H1 (cell line): ENCODE results near the gene BABAM1. TPM values are rescaled to one million over a fixed set of nuclear protein-coding genes. Genes with fewer than 3 reads are reported as not detected.

ENCODE experiments used
- CTCF ChIA-PET: fragments of 300-600 bp; sonication (Branson Sonifier 250); formaldehyde crosslinking; loops from one replicate; lab custom pipeline; 2021; ENCODE audit not compliant: partially characterized antibody; lab: Charles Lee
- POLR2A ChIA-PET: fragments of 300-600 bp; sonication (Branson Sonifier 250); formaldehyde crosslinking; loops from one replicate; lab custom pipeline; 2021; ENCODE audit warnings: inconsistent platforms; ENCODE audit not compliant: partially characterized antibody; lab: Charles Lee
- DNase-seq, 2 experiments: peaks; one replicate each; pipeline versions ENCODE4 v3.0.0 to v3.0.0-alpha.2; 2010 to 2022; ENCODE audit warnings: low spot score in 2 of 2, low read depth in 1 of 2, mixed read lengths in 1 of 2
- FAIRE-seq: peaks from 2 replicates; lab custom pipeline; 2011; peaks lifted over from hg19 to GRCh38; lab: Jason Lieb, UNC
- H2AFZ ChIP-seq: 2 replicates; pipeline ENCODE4 v1.8.1; 2012; ENCODE audit warnings: low read length, inconsistent platforms
- H2AK5ac ChIP-seq: 2 replicates; pipeline ENCODE4 v1.6.1; 2013; ENCODE audit warnings: low read depth, low read length
- H2BK120ac ChIP-seq: replicated peaks from 2 replicates; pipeline ENCODE3; 2013; ENCODE audit warnings: low read depth, low read length, inconsistent platforms
- H2BK12ac ChIP-seq: 2 replicates; pipeline ENCODE4 v1.6.1; 2013; ENCODE audit warnings: low read depth, low read length
- H2BK15ac ChIP-seq: 2 replicates; pipeline ENCODE4 v1.6.1; 2013; ENCODE audit warnings: low read length
- H2BK20ac ChIP-seq: 2 replicates; pipeline ENCODE4 v1.6.1; 2013; ENCODE audit warnings: low read length
- H2BK5ac ChIP-seq: 2 replicates; pipeline ENCODE4 v1.6.1; 2013; ENCODE audit warnings: low read depth, low read length
- H3K14ac ChIP-seq: 2 replicates; pipeline ENCODE4 v1.6.1; 2013; ENCODE audit warnings: inconsistent platforms; ENCODE audit not compliant: insufficient read length
- H3K18ac ChIP-seq: 2 replicates; pipeline ENCODE4 v1.6.1; 2013; ENCODE audit warnings: low read length; ENCODE audit errors: extremely low read depth
- H3K23ac ChIP-seq: 2 replicates; pipeline ENCODE4 v1.6.1; 2013; ENCODE audit warnings: inconsistent platforms; ENCODE audit not compliant: insufficient read length
- H3K23me2 ChIP-seq: 2 replicates; pipeline ENCODE4 v1.6.1; 2013; ENCODE audit warnings: low read depth, low read length
- H3K27ac ChIP-seq: 2 replicates; pipeline ENCODE4 v1.6.1; 2011; ENCODE audit warnings: low read depth, low read length, inconsistent platforms
- H3K27me3 ChIP-seq, 4 experiments: replicated peaks in 1 of 4; 1 replicate in 1 of 4; 2 replicates in 3 of 4; pipeline versions ENCODE4 v1.6.1 to v1.8.1; 2011 to 2013; ENCODE audit warnings: low read length in 3 of 4, mild to moderate bottlenecking in 3 of 4, inconsistent platforms in 2 of 4, mixed read lengths in 2 of 4, moderate library complexity in 1 of 4; ENCODE audit not compliant: control insufficient read depth in 3 of 4, insufficient read depth in 3 of 4; ENCODE audit errors: extremely low read depth in 1 of 4
- H3K36me3 ChIP-seq, 4 experiments: 2 replicates each; pipeline versions ENCODE4 v1.6.1 to v1.8.1; 2011 to 2013; ENCODE audit warnings: mild to moderate bottlenecking in 4 of 4, low read length in 3 of 4, moderate library complexity in 2 of 4, control low read depth in 1 of 4, inconsistent platforms in 1 of 4; ENCODE audit not compliant: insufficient read depth in 4 of 4, control insufficient read depth in 2 of 4
- H3K4ac ChIP-seq: replicated peaks from 2 replicates; pipeline ENCODE3; 2013; ENCODE audit warnings: low read length, low read depth, mixed read lengths, inconsistent platforms; ENCODE audit not compliant: insufficient read length
- H3K4me1 ChIP-seq, 4 experiments: replicated peaks in 1 of 4; 1 replicate in 1 of 4; 2 replicates in 3 of 4; pipeline versions ENCODE4 v1.6.1 to v1.8.1; 2011 to 2013; ENCODE audit warnings: low read length in 3 of 4, inconsistent platforms in 2 of 4, mixed read lengths in 1 of 4; ENCODE audit not compliant: insufficient read depth in 4 of 4, control insufficient read depth in 3 of 4
- H3K4me2 ChIP-seq, 2 experiments: 2 replicates each; pipeline versions ENCODE4 v1.6.1 to v1.8.1; 2011 to 2013; ENCODE audit warnings: low read depth in 2 of 2, low read length in 2 of 2, control low read depth in 1 of 2, inconsistent platforms in 1 of 2, mild to moderate bottlenecking in 1 of 2; ENCODE audit not compliant: insufficient read depth in 1 of 2
- H3K4me3 ChIP-seq, 4 experiments: fragments of 200-600, 300-600 bp in 1 of 4; sonication (generic), shearing (Covaris generic), sonication (Bioruptor Twin) in 1 of 4; 2 replicates each; pipeline versions ENCODE4 v1.5.1 to v1.8.1; 2011 to 2016; ENCODE audit warnings: low read length in 4 of 4, low read depth in 3 of 4, control low read depth in 2 of 4, inconsistent platforms in 2 of 4, mild to moderate bottlenecking in 2 of 4, mixed read lengths in 1 of 4, moderate library complexity in 1 of 4; ENCODE audit not compliant: insufficient read depth in 2 of 4; ENCODE audit errors: extremely low read depth in 1 of 4
- H3K56ac ChIP-seq: replicated peaks from 2 replicates; pipeline ENCODE3; 2013; ENCODE audit warnings: low read depth, mild to moderate bottlenecking, mixed read lengths, low read length, inconsistent platforms; ENCODE audit not compliant: insufficient read length
- H3K79me1 ChIP-seq: 2 replicates; pipeline ENCODE4 v1.6.1; 2013; ENCODE audit warnings: low read depth, low read length, control low read depth
- H3K79me2 ChIP-seq, 2 experiments: 2 replicates each; pipeline versions ENCODE4 v1.6.1 to v1.8.1; 2012 to 2013; ENCODE audit warnings: low read length in 2 of 2, mild to moderate bottlenecking in 2 of 2, inconsistent platforms in 1 of 2; ENCODE audit not compliant: insufficient read depth in 2 of 2, control insufficient read depth in 1 of 2
- H3K9ac ChIP-seq, 4 experiments: replicated peaks in 1 of 4; 1 replicate in 1 of 4; 2 replicates in 3 of 4; pipeline versions ENCODE4 v1.6.1 to v1.8.1; 2011 to 2013; ENCODE audit warnings: low read depth in 3 of 4, low read length in 3 of 4, control low read depth in 2 of 4, mild to moderate bottlenecking in 2 of 4, moderate library complexity in 2 of 4, inconsistent platforms in 1 of 4; ENCODE audit errors: extremely low read depth in 1 of 4
- H3K9me3 ChIP-seq, 2 experiments: 2 replicates each; pipeline versions ENCODE4 v1.6.1 to v1.8.1; 2012 to 2013; ENCODE audit warnings: mild to moderate bottlenecking in 2 of 2, moderate library complexity in 2 of 2, control low read depth in 1 of 2, inconsistent platforms in 1 of 2, low read depth in 1 of 2, low read length in 1 of 2, mixed read lengths in 1 of 2; ENCODE audit not compliant: insufficient read depth in 2 of 2
- H4K20me1 ChIP-seq, 2 experiments: replicated peaks in 1 of 2; 2 replicates each; pipeline versions ENCODE3 to v1.8.1; 2011 to 2013; ENCODE audit warnings: inconsistent platforms in 2 of 2, low read length in 2 of 2, mild to moderate bottlenecking in 1 of 2; ENCODE audit not compliant: insufficient read depth in 2 of 2, control insufficient read depth in 1 of 2
- H4K5ac ChIP-seq: 2 replicates; pipeline ENCODE4 v1.6.1; 2013; ENCODE audit warnings: low read length, low read depth, mixed read lengths, inconsistent platforms; ENCODE audit not compliant: insufficient read length
- H4K8ac ChIP-seq: 2 replicates; pipeline ENCODE4 v1.8.0; 2013; ENCODE audit warnings: mild to moderate bottlenecking, moderate library complexity, low read length, inconsistent platforms; ENCODE audit not compliant: insufficient read depth; ENCODE audit errors: extremely low read depth
- H4K91ac ChIP-seq: replicated peaks from 2 replicates; pipeline ENCODE3; 2013; ENCODE audit warnings: low read length, mixed read lengths, inconsistent platforms; ENCODE audit not compliant: insufficient read length
- CBX8 ChIP-seq: fragments of 300-800, 300-1000 bp; sonication (generic); IDR thresholded peaks from 2 replicates; pipeline ENCODE4 v1.7.1; 2016; ENCODE audit warnings: low read depth, low read length, borderline replicate concordance
- EGR1 ChIP-seq: IDR thresholded peaks from 2 replicates; pipeline ENCODE4 v1.6.1; 2011; ENCODE audit warnings: low read depth, low read length, borderline replicate concordance
- EP300 ChIP-seq, 2 experiments: IDR thresholded peaks; 1 replicate in 1 of 2; 2 replicates in 1 of 2; pipeline ENCODE4 v1.6.1; 2011 to 2012; ENCODE audit warnings: low read depth in 2 of 2, low read length in 2 of 2, mild to moderate bottlenecking in 2 of 2, borderline replicate concordance in 1 of 2, inconsistent platforms in 1 of 2, moderate library complexity in 1 of 2
- GABPA ChIP-seq: IDR thresholded peaks from 2 replicates; pipeline ENCODE4 v1.6.1; 2011; ENCODE audit warnings: mild to moderate bottlenecking, low read length, moderate library complexity, borderline replicate concordance; ENCODE audit not compliant: insufficient read depth
- HDAC2 ChIP-seq, 2 experiments: fragments of 300-600 bp in 1 of 2; sonication (generic) in 1 of 2; IDR thresholded peaks; 2 replicates each; pipeline ENCODE4 v1.6.1; 2011 to 2012; ENCODE audit warnings: low read depth in 2 of 2, low read length in 2 of 2, mild to moderate bottlenecking in 2 of 2, moderate library complexity in 2 of 2, borderline replicate concordance in 1 of 2, inconsistent platforms in 1 of 2
- JUND ChIP-seq: IDR thresholded peaks from 2 replicates; pipeline ENCODE4 v1.6.1; 2011; ENCODE audit warnings: mild to moderate bottlenecking, improper control_type of control experiment, low read length
- KDM1A ChIP-seq: fragments of 200-600, 300-600 bp; sonication (generic); IDR thresholded peaks from 2 replicates; pipeline ENCODE4 v1.7.1; 2016; ENCODE audit warnings: mild to moderate bottlenecking, low read length, borderline replicate concordance
- SIN3A ChIP-seq, 2 experiments: IDR thresholded peaks in 1 of 2; conservative IDR thresholded peaks in 1 of 2; 2 replicates each; pipeline ENCODE4 v1.6.1; 2011 to 2012; ENCODE audit warnings: low read length in 2 of 2, improper control_type of control experiment in 1 of 2, low read depth in 1 of 2, mild to moderate bottlenecking in 1 of 2
- WGBS, 2 experiments: shearing (Covaris generic) in 1 of 2; methylation state at CpG; one replicate each; pipeline versions ENCODE4 v1.1.6 to v1.1.7; 2013 to 2015; ENCODE audit warnings: low lambda C conversion rate in 2 of 2, mixed read lengths in 2 of 2, inconsistent platforms in 1 of 2, low coverage in 1 of 2, missing lambda C conversion rate in 1 of 2; ENCODE audit not compliant: insufficient replicate concordance in 2 of 2, insufficient coverage in 1 of 2, insufficient read length in 1 of 2; ENCODE audit errors: extremely low coverage in 1 of 2, missing lambda C conversion rate in 1 of 2; 5-methylcytosine and 5-hydroxymethylcytosine counted together
- polyA plus RNA-seq, 7 experiments: library from polyadenylated mRNA; depleted of rRNA in 3 of 7; stranded (reverse) in 5 of 7; unstranded in 2 of 7; fragments of >200 nt in 5 of 7; fragments of 200-250 nt in 2 of 7; gene quantifications; 1 replicate in 5 of 7; 2 replicates in 1 of 7; 4 replicates in 1 of 7; pipeline versions ENCODE4 v1.2.1 to v1.2.3, GENCODE V29; 2011 to 2013; ENCODE audit warnings: missing spikeins in 2 of 7, mixed read lengths in 2 of 7
- total RNA-seq: library from RNA; stranded (reverse); fragmentation: NEBNext Ultra II Directional; extraction: Animal tissue kit (Norgen Biotek cat#: 25700); gene quantifications from 2 replicates; pipeline ENCODE4 v1.2.1, GENCODE V29; 2021
- TF ChIP-seq, protein P1 (sequence below): IDR thresholded peaks from 2 replicates; pipeline ENCODE4 v1.6.1; 2011; ENCODE audit warnings: low read length, improper control_type of control experiment

The BABAM1 gene
- total and polyA plus RNA-seq, 2 of the 8 experiments (the other 6 are each of a cell fraction or from before 2014, with no cell fraction given) = 127 to 133 TPM

DNA sequence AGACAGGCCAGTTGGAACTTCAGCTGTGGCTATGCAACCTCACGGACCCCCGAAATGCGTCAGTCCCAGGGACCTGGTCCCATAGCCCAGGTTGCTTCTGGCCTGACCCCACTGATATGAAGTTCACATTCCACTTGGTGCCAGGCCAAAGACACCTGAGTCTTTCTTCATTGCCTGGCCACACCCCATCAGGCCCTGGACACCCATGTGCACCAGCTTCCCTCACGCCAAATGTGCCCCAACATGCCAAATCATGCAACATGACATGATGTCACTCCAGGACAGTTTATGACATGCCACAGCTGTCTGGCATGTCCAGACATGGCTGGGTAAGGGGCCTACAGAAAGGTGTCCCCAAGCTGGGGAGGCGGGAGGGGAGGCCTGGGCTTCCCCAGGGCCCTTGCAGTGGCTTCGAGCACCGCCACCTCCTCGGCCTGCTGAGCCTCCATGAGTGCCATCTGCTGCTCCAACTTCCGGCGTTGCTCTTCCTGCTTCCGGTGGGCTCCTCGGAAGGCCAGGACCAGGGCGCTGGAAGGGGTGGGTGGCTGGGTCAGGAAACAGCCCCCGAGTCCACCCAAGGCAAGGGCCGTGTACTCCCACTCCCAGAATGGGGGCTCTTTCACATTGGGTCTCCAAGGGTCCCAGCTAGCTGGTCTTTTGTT lies 17.2 kb upstream of the BABAM1 start:
- H2BK5ac ChIP-seq = peak overlapping the region; percentile 71
- FAIRE-seq (no peak), DNase-seq (no peak)
- no peaks in the 10 kb centered on the region for H3K79me1 ChIP-seq
- H3K9ac ChIP-seq = no peak overlapping the region
- peak overlapping the region; percentile 74 for H4K91ac ChIP-seq
- H3K79me2 ChIP-seq = peaks cover 0 to 3% of the 10 kb centered on the region in 2 experiments; a peak in 2 of 4 replicates
- no peak overlapping the region for H3K56ac ChIP-seq
- 95% methylated on average over 15 of the region's 15 CpGs; no CpG with 5 or more reads in 1 of the 2 experiments for WGBS, 2 experiments
- H3K27me3 ChIP-seq = no peaks in the 10 kb centered on the region
- H3K18ac ChIP-seq = no peak overlapping the region
- no peak overlapping the region for H4K5ac ChIP-seq
- H3K4me3 ChIP-seq = no peak overlapping the region
- H4K8ac ChIP-seq = no peak overlapping the region
- no peak overlapping the region for H2BK120ac ChIP-seq
- H2BK15ac ChIP-seq = 0 out of 2 replicates have a peak overlapping the region, but pooled peaks have one; percentile 46
- no peaks in the 10 kb centered on the region for H3K9me3 ChIP-seq
- peak overlapping the region; percentile 65; the same call in 1 of the 2 replicates for H2AK5ac ChIP-seq
- H3K4me1 ChIP-seq = peaks cover 0 to 21% (median 17%) of the 10 kb centered on the region in 4 experiments; a peak in 6 of 7 replicates
- no peaks in the 10 kb centered on the region; the same call in 1 of the 2 replicates for H3K23me2 ChIP-seq
- H3K27ac ChIP-seq = no peak overlapping the region
- H3K14ac ChIP-seq = no peak overlapping the region
- ChIA-PET CTCF (interaction anchor here (1.0 to 4.3 kb wide), 6 partner anchors 10 to 33 kb away, joined by 4 to 35 read pairs (median 8); partner anchors contain the start of genes BABAM1 and OCEL1), POLR2A (interaction anchor here (0.6 to 4.2 kb wide), 11 partner anchors 8 to 71 kb away, joined by 3 to 44 read pairs (median 4); partner anchors contain the start of genes BABAM1 and USHBP1)
- H3K4ac ChIP-seq = peak overlapping the region; percentile 85
- no peak overlapping the region for H2AFZ ChIP-seq
- 0 out of 2 replicates have a peak overlapping the region, but pooled peaks have one; percentile 18 for H2BK20ac ChIP-seq
- H2BK12ac ChIP-seq = peak overlapping the region; percentile 68; the same call in 1 of the 2 replicates
- peaks cover 0 to 3% (median 1%) of the 10 kb centered on the region in 4 experiments; a peak in 1 of 8 replicates for H3K36me3 ChIP-seq
- no peaks in the 10 kb centered on the region for H4K20me1 ChIP-seq
- H3K4me2 ChIP-seq = no peak overlapping the region
- H3K23ac ChIP-seq = no peak overlapping the region
- TF ChIP-seq, protein P1, sequence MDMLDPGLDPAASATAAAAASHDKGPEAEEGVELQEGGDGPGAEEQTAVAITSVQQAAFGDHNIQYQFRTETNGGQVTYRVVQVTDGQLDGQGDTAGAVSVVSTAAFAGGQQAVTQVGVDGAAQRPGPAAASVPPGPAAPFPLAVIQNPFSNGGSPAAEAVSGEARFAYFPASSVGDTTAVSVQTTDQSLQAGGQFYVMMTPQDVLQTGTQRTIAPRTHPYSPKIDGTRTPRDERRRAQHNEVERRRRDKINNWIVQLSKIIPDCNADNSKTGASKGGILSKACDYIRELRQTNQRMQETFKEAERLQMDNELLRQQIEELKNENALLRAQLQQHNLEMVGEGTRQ = no peak
- no peak for TF ChIP-seq SIN3A (conservative IDR thresholded peaks at IDR 0.05 in 1 of 2, IDR thresholded peaks at IDR 0.05 in 1 of 2; ENCODE audit: low read depth in 1 of 2, low read length in 2 of 2)
- TF ChIP-seq KDM1A = no peak
- no peak for TF ChIP-seq EGR1
- TF ChIP-seq HDAC2 (IDR thresholded peaks at IDR 0.05; ENCODE audit: borderline replicate concordance in 1 of 2, low read depth in 2 of 2, low read length in 2 of 2) = no peak
- no peak for TF ChIP-seq GABPA
- TF ChIP-seq EP300 (IDR thresholded peaks at IDR 0.05; ENCODE audit: borderline replicate concordance in 1 of 2, low read depth in 2 of 2, low read length in 2 of 2) = no peak
- TF ChIP-seq JUND = no peak
- no peak for TF ChIP-seq CBX8
